Thyroid gland (tissue), 4 donors: ENCODE data around the gene IGFBP2. TPM values are rescaled to one million over a fixed set of nuclear protein-coding genes. Genes with fewer than 3 reads are reported as not detected.

Source experiments
- DNase-seq, 2 donors: peaks; one replicate each; pipeline ENCODE4 v3.0.0-alpha.2; 2019
- H3K27ac ChIP-seq, 3 donors: fragments of 200-600 bp; sonication (generic); 1 replicate in 2 of 3; 2 replicates in 1 of 3; pipeline ENCODE4 v1.5.1; 2016 to 2019; ENCODE audit warnings: mild to moderate bottlenecking in 1 of 3, moderate library complexity in 1 of 3
- H3K27me3 ChIP-seq: fragments of 200-600 bp; sonication (generic); one replicate; pipeline ENCODE4 v1.5.1; 2019
- H3K36me3 ChIP-seq, 2 donors: fragments of 200-600 bp; sonication (generic); one replicate each; pipeline ENCODE4 v1.5.1; 2016 to 2019
- H3K4me1 ChIP-seq, 2 donors: fragments of 200-600 bp; sonication (generic); one replicate each; pipeline ENCODE4 v1.5.1; 2017 to 2019
- H3K4me3 ChIP-seq, 3 donors: fragments of 200-600 bp; sonication (generic); replicated peaks in 1 of 3; 1 replicate in 2 of 3; 2 replicates in 1 of 3; pipeline ENCODE4 v1.5.1; 2016; ENCODE audit warnings: mild to moderate bottlenecking in 1 of 3
- H3K9me3 ChIP-seq: fragments of 200-600 bp; sonication (generic); one replicate; pipeline ENCODE4 v1.5.1; 2017
- CTCF ChIP-seq, 6 experiments: fragments of 200-600 bp in 3 of 6; fragments of 450-650 bp in 3 of 6; sonication (generic) in 3 of 6; IDR thresholded peaks; one replicate each; pipeline ENCODE4 v1.5.1; 2016 to 2019; ENCODE audit warnings: antibody characterized with exemption in 6 of 6, mild to moderate bottlenecking in 2 of 6, inconsistent platforms in 1 of 6, moderate library complexity in 1 of 6
- POLR2A ChIP-seq, 2 donors: fragments of 450-650 bp; IDR thresholded peaks; one replicate each; pipeline ENCODE4 v1.6.1; 2017; ENCODE audit warnings: antibody characterized with exemption in 2 of 2, mild to moderate bottlenecking in 2 of 2, moderate library complexity in 1 of 2
- WGBS, 2 donors: methylation state at CpG; one replicate each; pipeline ENCODE4 v1.1.5; 2017; 5-methylcytosine and 5-hydroxymethylcytosine counted together
- intact Hi-C: fragments of 100-400 bp; cut with DNase I; formaldehyde crosslinking; loops from one replicate; pipeline ENCODE4 v1.15.1; 2023
- total RNA-seq, 4 donors: library from RNA; depleted of rRNA; stranded (reverse); fragments of >200 nt; gene quantifications; one replicate each; pipeline ENCODE4 v1.2.3, GENCODE V29; 2016

The IGFBP2 gene
- total RNA-seq, 4 donors from 2014 or later = 26.5 to 45.0 (median 40.0) TPM

DNA sequence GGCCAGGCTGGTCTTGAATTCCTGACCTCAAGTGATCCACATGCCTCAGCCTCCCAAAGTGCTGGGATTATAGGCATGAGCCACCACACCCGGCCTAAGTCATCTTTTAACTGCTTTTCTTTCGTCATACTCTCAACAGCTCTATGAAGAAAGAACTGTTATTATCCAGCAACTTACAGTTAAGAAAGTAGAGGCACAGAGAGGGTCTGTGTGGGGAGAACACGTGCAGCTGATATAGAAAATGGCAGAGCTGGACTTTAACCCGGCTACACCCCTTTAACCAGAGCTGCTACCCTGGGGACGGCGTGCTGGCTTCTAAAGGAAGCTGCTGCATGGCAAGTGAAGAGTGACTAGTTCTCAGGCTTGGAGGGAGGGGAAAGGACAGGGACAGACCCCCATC, 25.5 kb downstream of the IGFBP2 start:
- intact Hi-C loops = no loop called here
- no peak for DNase-seq
- WGBS, 2 donors = 90 to 92% methylated on average over 6 of the region's 6 CpGs
- no peaks in the 10 kb centered on the region for H3K9me3 ChIP-seq
- H3K36me3 ChIP-seq = no peaks in the 10 kb centered on the region
- H3K27ac ChIP-seq = no peak overlapping the region
- no peaks in the 10 kb centered on the region for H3K27me3 ChIP-seq
- no peaks in the 10 kb centered on the region for H3K4me1 ChIP-seq
- H3K4me3 ChIP-seq = no peak overlapping the region
- TF ChIP-seq CTCF (IDR thresholded peaks at IDR 0.05) = no peak
- no peak for TF ChIP-seq POLR2A (IDR thresholded peaks at IDR 0.05)

GRCh38 chr2:216659276-216659675, 26.1 kb downstream of the IGFBP2 start:
- Histone ChIP-seq H3K36me3 (no peaks in the 10 kb centered on the region), H3K4me3 (no peak overlapping the region), H3K4me1 (no peaks in the 10 kb centered on the region), H3K27ac (no peak overlapping the region), H3K27me3 (no peaks in the 10 kb centered on the region), H3K9me3 (no peaks in the 10 kb centered on the region)
- DNase-seq = no peak
- intact Hi-C loops = no loop called here
- 81 to 87% methylated on average over 6 of the region's 6 CpGs for WGBS, 2 donors
- TF ChIP-seq POLR2A (IDR thresholded peaks at IDR 0.05) (no peak), CTCF (IDR thresholded peaks at IDR 0.05) (no peak)

- 96 to 97% methylated on average over 10 of the region's 10 CpGs for WGBS, 2 donors
- H3K4me3 ChIP-seq = no peak overlapping the region
- intact Hi-C loops = no loop called here
- no peak for TF ChIP-seq POLR2A (IDR thresholded peaks at IDR 0.05)
- no peak for TF ChIP-seq CTCF (IDR thresholded peaks at IDR 0.05)
- H3K4me1 ChIP-seq = peaks cover 0 to 7% of the 10 kb centered on the region in 2 donors
- H3K9me3 ChIP-seq = no peaks in the 10 kb centered on the region
- no peaks in the 10 kb centered on the region for H3K27me3 ChIP-seq
- no peak overlapping the region for H3K27ac ChIP-seq
- DNase-seq = no peak
- no peaks in the 10 kb centered on the region for H3K36me3 ChIP-seq
These were observed 27.3 kb downstream of the IGFBP2 start for GRCh38 chr2:216660496-216660895.

GRCh38 chr2:216661051-216661450, 27.8 kb downstream of the IGFBP2 start:
- H3K4me3 ChIP-seq = no peak overlapping the region
- intact Hi-C loops = no loop called here
- H3K36me3 ChIP-seq = no peaks in the 10 kb centered on the region
- no peak for TF ChIP-seq CTCF (IDR thresholded peaks at IDR 0.05)
- no peak for TF ChIP-seq POLR2A (IDR thresholded peaks at IDR 0.05)
- no peak for DNase-seq
- H3K9me3 ChIP-seq = no peaks in the 10 kb centered on the region
- 99 to 100% methylated on average over 5 of the region's 5 CpGs for WGBS, 2 donors
- H3K4me1 ChIP-seq = peaks cover 0 to 13% of the 10 kb centered on the region in 2 donors
- no peaks in the 10 kb centered on the region for H3K27me3 ChIP-seq
- H3K27ac ChIP-seq = no peak overlapping the region

DNA sequence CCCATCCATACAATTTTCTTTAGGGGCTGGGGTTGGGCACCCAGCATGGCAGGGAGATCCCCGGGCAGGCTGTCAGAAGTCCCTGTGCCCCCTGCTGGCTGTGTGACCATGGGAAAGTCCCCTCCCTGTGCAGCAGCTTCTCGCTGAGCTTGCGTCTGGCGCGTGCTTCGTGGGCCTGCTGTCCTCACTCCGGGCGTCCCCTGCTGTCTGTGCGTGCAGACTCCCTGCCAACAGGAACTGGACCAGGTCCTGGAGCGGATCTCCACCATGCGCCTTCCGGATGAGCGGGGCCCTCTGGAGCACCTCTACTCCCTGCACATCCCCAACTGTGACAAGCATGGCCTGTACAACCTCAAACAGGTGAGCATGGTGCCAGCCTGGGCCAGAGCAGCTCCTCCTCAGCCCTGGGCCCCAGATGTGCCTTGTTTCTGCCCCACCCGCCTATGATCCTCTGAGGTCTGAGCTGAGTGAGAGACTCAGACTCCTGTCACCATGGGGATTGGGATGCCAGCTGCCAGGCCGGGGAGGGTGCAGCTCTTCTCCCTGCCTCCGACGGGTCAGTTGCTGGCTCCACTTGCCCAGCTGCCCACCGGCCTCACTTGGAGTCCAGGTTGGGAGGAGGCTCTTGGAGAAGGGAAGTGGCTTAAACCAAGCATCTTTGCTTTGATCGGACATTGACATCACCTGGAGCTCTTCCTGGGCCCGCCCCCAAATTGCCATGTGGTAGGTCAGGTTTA, 28.6 kb downstream of the IGFBP2 start:
- TF ChIP-seq POLR2A (IDR thresholded peaks at IDR 0.05) (no peak), CTCF (IDR thresholded peaks at IDR 0.05) (peak in 1 of 6 experiments; percentile 17)

More for the DNA sequence above, 28.6 kb downstream of the IGFBP2 start:
- H3K27ac ChIP-seq = no peak overlapping the region
- H3K4me3 ChIP-seq = no peak overlapping the region
- no peaks in the 10 kb centered on the region for H3K9me3 ChIP-seq
- no peaks in the 10 kb centered on the region for H3K36me3 ChIP-seq
- intact Hi-C loops = no loop called here
- whole genome bisulfite sequencing, 2 donors = 88 to 97% methylated on average over 10 to 11 of the region's 20 CpGs
- H3K4me1 ChIP-seq = peaks cover 0 to 13% of the 10 kb centered on the region in 2 donors
- DNase-seq = no peak
- no peaks in the 10 kb centered on the region for H3K27me3 ChIP-seq
